Caco-2 (cell line): ENCODE results near the gene LCN9. TPM values are rescaled to one million over a fixed set of nuclear protein-coding genes. Genes with fewer than 3 reads are reported as not detected.

Experiments used
- BruUV-seq: library from RNA; stranded (reverse); fragments of 400-500 nt; replicated peaks from 2 replicates; lab custom pipeline; 2021; lab: Mats Ljungman, UMichigan
- CTCF ChIA-PET: fragments of 300-600 bp; sonication (Branson Sonifier 250); formaldehyde crosslinking; loops from one replicate; lab custom pipeline; 2022; ENCODE audit warnings: antibody characterized with exemption; lab: Charles Lee
- POLR2A ChIA-PET: fragments of 300-600 bp; sonication (Branson Sonifier 250); formaldehyde crosslinking; loops from one replicate; lab custom pipeline; 2022; ENCODE audit warnings: antibody characterized with exemption; lab: Charles Lee
- DNase-seq, 2 experiments: peaks; one replicate each; pipeline versions ENCODE4 v3.0.0 to v3.0.0-alpha.2; 2020 to 2022
- H3K27me3 ChIP-seq: replicated peaks from 2 replicates; pipeline ENCODE4 v1.6.0; 2011; ENCODE audit warnings: low read length; ENCODE audit not compliant: control insufficient read depth, insufficient read depth
- H3K36me3 ChIP-seq: 2 replicates; pipeline ENCODE4 v1.5.1; 2011; ENCODE audit warnings: low read length; ENCODE audit not compliant: control insufficient read depth, insufficient read depth
- H3K4me1 ChIP-seq: fragments of 250-450 bp; sonication (Bioruptor Pico); 2 replicates; pipeline ENCODE4 v1.5.1; 2020; ENCODE audit warnings: mild to moderate bottlenecking
- H3K4me3 ChIP-seq: 2 replicates; pipeline ENCODE4 v1.5.1; 2011; ENCODE audit warnings: low read depth, mild to moderate bottlenecking, control low read depth, low read length
- H3K9me3 ChIP-seq: fragments of 250-450 bp; sonication (Bioruptor Pico); 2 replicates; pipeline ENCODE4 v1.5.1; 2020; ENCODE audit warnings: mild to moderate bottlenecking, moderate library complexity
- H3K27ac Mint-ChIP-seq: one replicate; pipeline ENCODE4 v1.8.0; 2022; ENCODE audit warnings: mixed read lengths; ENCODE audit not compliant: unreplicated experiment
- H3K27me3 Mint-ChIP-seq: one replicate; pipeline ENCODE4 v1.8.0; 2022; ENCODE audit warnings: mixed read lengths; ENCODE audit not compliant: insufficient read depth, unreplicated experiment
- H3K36me3 Mint-ChIP-seq: one replicate; pipeline ENCODE4 v1.8.0; 2022; ENCODE audit warnings: mild to moderate bottlenecking, mixed read lengths; ENCODE audit not compliant: insufficient read depth, unreplicated experiment
- H3K4me1 Mint-ChIP-seq: one replicate; pipeline ENCODE4 v1.8.0; 2022; ENCODE audit warnings: low read depth, mixed read lengths; ENCODE audit not compliant: unreplicated experiment
- H3K4me3 Mint-ChIP-seq: one replicate; pipeline ENCODE4 v1.8.0; 2022; ENCODE audit warnings: mild to moderate bottlenecking, moderate library complexity, mixed read lengths; ENCODE audit not compliant: unreplicated experiment
- H3K9me3 Mint-ChIP-seq: one replicate; pipeline ENCODE4 v1.8.0; 2022; ENCODE audit warnings: mixed read lengths; ENCODE audit not compliant: unreplicated experiment
- CTCF ChIP-seq, 2 experiments: fragments of 200-600 bp in 1 of 2; IDR thresholded peaks; 1 replicate in 1 of 2; 2 replicates in 1 of 2; pipeline versions ENCODE4 v1.5.1 to v1.8.0; 2011 to 2022; ENCODE audit warnings: antibody characterized with exemption in 1 of 2, control low read depth in 1 of 2, inconsistent platforms in 1 of 2, low read depth in 1 of 2, low read length in 1 of 2, mild to moderate bottlenecking in 1 of 2, moderate library complexity in 1 of 2; ENCODE audit not compliant: insufficient read depth in 1 of 2, severe bottlenecking in 1 of 2, unreplicated experiment in 1 of 2
- intact Hi-C: fragments of 100-400 bp; cut with micrococcal nuclease; formaldehyde crosslinking; loops from one replicate; pipeline ENCODE4 v1.10.0; 2022; ENCODE audit not compliant: unreplicated experiment
- total RNA-seq: library from RNA; stranded (reverse); gene quantifications from 2 replicates; pipeline ENCODE4 v1.2.3, GENCODE V29; 2022

LCN9 gene
- total RNA-seq, 1 experiment from 2014 or later, result not detected

GRCh38 chr9:135649508-135649907 is 13.6 kb upstream of the LCN9 start:
- no peaks in the 10 kb centered on the region for H3K27me3 Mint-ChIP-seq
- intact Hi-C loops, result no loop called here
- Histone ChIP-seq H3K4me1 (peaks cover 10% of the 10 kb centered on the region), H3K4me3 (no peak overlapping the region), H3K36me3 (no peaks in the 10 kb centered on the region; the same call in 1 of the 2 replicates), H3K27me3 (no peaks in the 10 kb centered on the region), H3K9me3 (peaks cover 64% of the 10 kb centered on the region)
- no peak for DNase-seq
- no peak overlapping the region for H3K4me3 Mint-ChIP-seq
- H3K27ac Mint-ChIP-seq, result no peak overlapping the region
- H3K4me1 Mint-ChIP-seq, result no peaks in the 10 kb centered on the region
- H3K36me3 Mint-ChIP-seq, result peaks cover 7% of the 10 kb centered on the region
- ChIA-PET POLR2A (no interaction called here), CTCF (no interaction called here)
- no TSS peak for BruUV-seq
- TF ChIP-seq CTCF (IDR thresholded peaks at IDR 0.05; ENCODE audit: insufficient read depth in 1 of 2, low read depth in 1 of 2, low read length in 1 of 2, severe bottlenecking in 1 of 2, unreplicated experiment in 1 of 2), result no peak
- peaks cover 74% of the 10 kb centered on the region for H3K9me3 Mint-ChIP-seq

- Histone ChIP-seq H3K9me3 (peaks cover 56% of the 10 kb centered on the region), H3K27me3 (no peaks in the 10 kb centered on the region), H3K36me3 (no peaks in the 10 kb centered on the region; the same call in 1 of the 2 replicates), H3K4me3 (no peak overlapping the region), H3K4me1 (peaks cover 10% of the 10 kb centered on the region)
- BruUV-seq, result no TSS peak
- Mint-ChIP-seq H3K9me3 (peaks cover 65% of the 10 kb centered on the region), H3K4me1 (no peaks in the 10 kb centered on the region), H3K27ac (peak overlapping the region; percentile 46), H3K36me3 (peaks cover 7% of the 10 kb centered on the region), H3K4me3 (no peak overlapping the region), H3K27me3 (no peaks in the 10 kb centered on the region)
- ChIA-PET CTCF (no interaction called here), POLR2A (no interaction called here)
- no peak for DNase-seq
- intact Hi-C loops, result no loop called here
- TF ChIP-seq CTCF (IDR thresholded peaks at IDR 0.05; ENCODE audit: insufficient read depth in 1 of 2, low read depth in 1 of 2, low read length in 1 of 2, severe bottlenecking in 1 of 2, unreplicated experiment in 1 of 2), result no peak
These were observed 12.7 kb upstream of the LCN9 start for GRCh38 chr9:135650408-135650807.

- H3K4me3 Mint-ChIP-seq, result no peak overlapping the region
- H3K4me1 Mint-ChIP-seq, result no peaks in the 10 kb centered on the region
- no peak for DNase-seq
- no peak overlapping the region for H3K4me3 ChIP-seq
- TF ChIP-seq CTCF (IDR thresholded peaks at IDR 0.05; ENCODE audit: insufficient read depth in 1 of 2, low read depth in 1 of 2, low read length in 1 of 2, severe bottlenecking in 1 of 2, unreplicated experiment in 1 of 2), result no peak
- H3K9me3 Mint-ChIP-seq, result peaks cover 30% of the 10 kb centered on the region
- H3K9me3 ChIP-seq, result peaks cover 20% of the 10 kb centered on the region
- ChIA-PET CTCF (no interaction called here), POLR2A (no interaction called here)
- H3K36me3 Mint-ChIP-seq, result peaks cover 11% of the 10 kb centered on the region
- intact Hi-C loops, result no loop called here
- no peak overlapping the region for H3K27ac Mint-ChIP-seq
- no TSS peak for BruUV-seq
- H3K36me3 ChIP-seq, result no peaks in the 10 kb centered on the region; the same call in 1 of the 2 replicates
- no peaks in the 10 kb centered on the region for H3K27me3 ChIP-seq
- no peaks in the 10 kb centered on the region for H3K27me3 Mint-ChIP-seq
- peaks cover 10% of the 10 kb centered on the region for H3K4me1 ChIP-seq
These were observed 7.8 kb upstream of the LCN9 start for GRCh38 chr9:135655317-135655716.
